ENCODE measurements around the gene KCNS1.
"Not testable (repeated sequence)": the region's sequence is repeated elsewhere in the genome, so short reads cannot be mapped to it uniquely, and the experiment has no call there.

The KCNS1 gene, protein sequence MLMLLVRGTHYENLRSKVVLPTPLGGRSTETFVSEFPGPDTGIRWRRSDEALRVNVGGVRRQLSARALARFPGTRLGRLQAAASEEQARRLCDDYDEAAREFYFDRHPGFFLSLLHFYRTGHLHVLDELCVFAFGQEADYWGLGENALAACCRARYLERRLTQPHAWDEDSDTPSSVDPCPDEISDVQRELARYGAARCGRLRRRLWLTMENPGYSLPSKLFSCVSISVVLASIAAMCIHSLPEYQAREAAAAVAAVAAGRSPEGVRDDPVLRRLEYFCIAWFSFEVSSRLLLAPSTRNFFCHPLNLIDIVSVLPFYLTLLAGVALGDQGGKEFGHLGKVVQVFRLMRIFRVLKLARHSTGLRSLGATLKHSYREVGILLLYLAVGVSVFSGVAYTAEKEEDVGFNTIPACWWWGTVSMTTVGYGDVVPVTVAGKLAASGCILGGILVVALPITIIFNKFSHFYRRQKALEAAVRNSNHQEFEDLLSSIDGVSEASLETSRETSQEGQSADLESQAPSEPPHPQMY

GRCh38 chr20:45100563-45101245 is at the start of gene KCNS1:
Gene KCNS1, minus strand, starts transcription at chr20:45101127. Its CDS starts 1,891 bp downstream, at chr20:45099236.
- no peak for DNase-seq

GRCh38 chr20:45149062-45149461 is 48.1 kb upstream of the KCNS1 start:
- DNase-seq, result no peak

GRCh38 chr20:45140836-45141235 is 39.9 kb upstream of the KCNS1 start:
- no peak for DNase-seq

DNA sequence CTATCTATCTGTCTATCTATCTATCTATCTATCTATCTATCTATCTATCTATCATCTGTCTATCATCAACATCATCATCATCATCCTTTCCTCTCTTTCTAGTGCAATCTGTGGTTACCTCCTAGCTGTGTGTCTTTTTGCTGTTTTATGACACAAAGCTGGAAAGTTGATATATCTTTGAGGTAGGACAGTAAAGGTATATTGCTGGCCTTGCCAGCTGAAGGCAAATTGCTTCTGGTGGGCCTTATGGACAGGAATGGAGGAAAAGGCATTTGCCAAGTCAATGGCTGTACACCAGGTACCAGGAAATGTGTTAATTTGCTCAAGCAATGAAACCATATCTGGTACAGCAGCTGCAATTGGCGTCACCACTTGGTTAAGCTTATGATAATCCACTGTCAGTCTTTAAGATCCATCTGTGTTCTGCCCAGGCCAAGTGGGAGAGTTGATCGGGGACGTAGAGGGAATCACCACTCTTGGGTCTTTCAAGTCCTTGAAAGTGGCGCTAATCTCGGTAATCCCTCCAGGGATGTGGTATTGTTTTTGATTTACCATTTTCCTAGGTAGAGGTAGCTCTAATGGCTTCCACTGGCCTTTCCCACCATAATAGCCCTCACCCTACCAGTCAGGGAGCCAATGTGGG is 38.9 kb upstream of the KCNS1 start:
- not testable (repeated sequence) for DNase-seq

GRCh38 chr20:45138561-45139300 is 37.8 kb upstream of the KCNS1 start:
- no peak for DNase-seq

DNA sequence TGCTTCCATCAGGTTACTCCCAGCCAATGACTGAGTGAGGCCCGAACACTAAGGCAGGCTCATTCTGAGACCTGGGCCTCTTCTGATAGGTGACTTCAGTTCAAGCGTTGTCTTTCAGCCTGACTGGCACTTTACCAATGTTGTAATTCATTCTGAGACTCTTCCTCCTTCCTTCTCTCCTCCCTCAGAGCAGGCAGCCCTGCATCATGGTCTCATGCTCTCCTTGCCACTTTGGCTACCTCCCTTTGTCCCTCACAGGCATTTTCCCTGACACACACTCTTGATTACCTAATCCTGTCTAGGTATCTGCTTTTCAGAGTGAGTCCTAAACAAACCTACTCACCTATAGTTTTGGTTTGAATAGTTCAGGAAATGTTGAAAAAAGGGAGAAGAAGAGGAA is 36.0 kb upstream of the KCNS1 start:
- no peak for DNase-seq

- no peak for DNase-seq
Observed at GRCh38 chr20:45128099-45128498, 27.2 kb upstream of the KCNS1 start.

DNA sequence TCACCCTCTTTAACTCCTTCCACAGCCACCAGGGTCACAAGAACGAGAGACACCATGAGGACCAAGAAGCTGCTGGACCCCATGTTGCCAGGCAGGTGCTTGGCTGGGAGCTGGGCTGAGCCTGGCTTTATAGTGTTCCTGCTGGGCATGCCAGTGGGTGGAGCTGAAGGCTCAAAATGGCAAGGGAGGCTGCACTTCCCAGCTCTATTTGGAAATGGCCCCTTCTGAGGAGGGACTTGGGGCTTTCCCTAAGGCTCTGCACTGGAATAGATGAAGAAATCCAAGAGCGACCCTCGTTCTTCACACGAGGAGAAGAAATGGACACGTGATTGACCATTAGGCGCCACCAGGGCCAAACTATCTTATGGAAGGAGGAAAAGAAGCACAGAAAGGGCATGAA is 23.4 kb upstream of the KCNS1 start, which contains the start of gene WFDC12:
Gene WFDC12 (minus strand): TSS at position 101 of the 400 bp plus-strand sequence. CDS start 18 bp downstream, at position 83.
- DNase-seq, result no peak

- no peak for DNase-seq
Observed at GRCh38 chr20:45121388-45121787, 20.5 kb upstream of the KCNS1 start.

GRCh38 chr20:45119556-45120266 is 18.8 kb upstream of the KCNS1 start:
- no peak for DNase-seq

DNA sequence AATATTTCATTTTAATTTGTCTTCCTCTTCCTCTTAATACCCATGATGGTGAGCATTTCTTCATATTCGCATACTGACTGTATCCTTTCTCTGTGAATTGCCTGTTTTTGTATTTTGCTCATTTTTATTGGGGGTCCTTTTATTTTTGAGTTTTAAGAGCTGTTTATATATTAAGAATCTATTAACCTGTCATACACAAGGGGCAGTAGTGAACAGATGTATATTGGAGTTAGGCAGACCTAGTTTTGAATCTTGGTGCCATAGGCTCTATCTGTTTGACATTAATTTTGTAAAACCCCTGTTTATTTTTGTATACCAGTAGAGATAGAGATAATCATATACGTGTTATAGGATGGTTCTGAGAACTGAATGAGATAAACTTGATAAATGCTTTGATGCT is 17.1 kb upstream of the KCNS1 start:
- DNase-seq, result no peak

- no peak for DNase-seq
Observed at GRCh38 chr20:45117581-45117980, 16.7 kb upstream of the KCNS1 start.

DNA sequence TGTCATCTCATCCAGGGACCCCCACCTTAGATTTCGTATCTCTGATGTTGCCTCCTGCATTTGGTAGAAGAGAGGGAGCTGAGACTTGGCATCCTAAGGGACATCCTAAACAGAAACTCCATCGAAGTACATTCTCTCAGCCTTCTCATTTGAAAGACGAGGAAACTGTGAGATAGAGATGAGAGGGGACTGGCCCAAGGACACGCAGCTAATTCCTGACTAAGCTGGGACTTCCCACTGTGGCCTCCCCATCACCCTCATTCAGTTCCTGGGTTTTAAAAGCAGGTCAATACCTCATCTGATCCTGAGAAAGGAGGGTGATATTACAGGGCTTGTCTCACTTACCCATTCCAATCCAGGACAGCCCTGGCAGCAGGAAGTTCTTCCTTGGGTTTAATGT is 14.9 kb upstream of the KCNS1 start:
- no peak for DNase-seq

DNA sequence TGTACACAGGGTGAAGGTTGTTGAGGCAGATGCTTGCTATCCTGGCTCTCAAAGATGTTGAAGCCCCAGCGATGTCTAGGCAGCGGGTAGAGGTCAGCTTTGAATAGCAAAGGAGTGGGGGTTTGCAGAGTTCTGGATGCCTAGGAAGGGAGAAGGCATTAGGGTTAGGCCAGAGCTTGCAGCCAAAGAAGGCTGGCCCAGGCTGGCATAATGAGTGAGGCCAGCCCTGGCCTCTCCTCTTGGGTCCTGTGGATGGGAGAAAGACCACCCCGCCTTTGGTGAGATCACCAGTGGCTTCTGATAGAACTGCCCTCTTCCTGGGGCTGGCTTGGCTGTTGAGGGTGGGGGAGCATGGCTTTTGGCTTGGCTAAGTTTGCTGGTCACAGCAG is 14.5 kb upstream of the KCNS1 start:
- no peak for DNase-seq

DNA sequence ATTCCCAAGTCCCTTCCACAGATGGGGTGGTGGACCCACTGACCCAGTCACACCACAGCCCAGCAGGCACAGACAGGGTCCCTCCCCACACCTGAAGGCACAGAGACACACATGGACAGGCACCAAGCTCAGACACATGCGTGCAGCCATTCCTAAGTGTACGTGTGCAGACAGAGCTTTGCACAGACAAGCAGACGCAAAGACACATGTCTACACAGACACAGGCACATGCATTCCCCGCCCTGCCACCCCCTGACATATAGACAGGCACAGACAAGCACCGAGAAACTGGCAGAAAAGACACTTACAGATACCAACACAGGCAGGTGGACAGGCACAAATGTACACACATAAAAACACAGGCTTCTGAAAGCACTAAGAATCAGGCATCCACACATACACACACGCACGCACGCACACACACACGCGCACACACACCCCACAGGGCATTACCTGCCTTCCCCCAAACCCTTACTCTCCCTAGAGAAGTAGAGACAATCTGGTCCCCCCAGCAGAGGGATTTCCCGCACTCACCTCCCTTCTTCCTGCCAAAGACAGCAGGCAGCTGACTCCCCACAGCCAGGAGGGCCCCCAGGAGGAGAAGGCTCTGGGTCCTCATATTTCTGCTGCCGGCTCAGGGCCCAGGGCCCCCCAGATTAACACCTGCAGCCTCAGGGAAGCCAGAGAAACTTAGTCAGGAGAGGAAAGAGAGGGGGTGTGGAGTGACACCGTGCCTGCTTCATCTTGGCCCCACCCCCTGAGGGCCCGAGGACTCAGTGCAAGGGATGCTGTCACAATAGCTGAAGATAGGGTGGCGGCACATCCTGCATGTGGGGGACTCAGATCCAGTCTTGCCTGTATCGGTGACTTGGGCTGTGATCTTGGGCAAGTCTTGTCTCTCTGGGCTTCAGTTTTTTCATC is 13.8 kb upstream of the KCNS1 start, which contains the start of gene WFDC5:
Gene WFDC5 (minus strand): TSS at position 710 of the 921 bp plus-strand sequence. CDS start 91 bp downstream, at position 619.
- no peak for DNase-seq

GRCh38 chr20:45113865-45114264 is 12.9 kb upstream of the KCNS1 start:
- DNase-seq, result no peak

GRCh38 chr20:45112754-45113153 is 11.8 kb upstream of the KCNS1 start:
- no peak for DNase-seq

DNA sequence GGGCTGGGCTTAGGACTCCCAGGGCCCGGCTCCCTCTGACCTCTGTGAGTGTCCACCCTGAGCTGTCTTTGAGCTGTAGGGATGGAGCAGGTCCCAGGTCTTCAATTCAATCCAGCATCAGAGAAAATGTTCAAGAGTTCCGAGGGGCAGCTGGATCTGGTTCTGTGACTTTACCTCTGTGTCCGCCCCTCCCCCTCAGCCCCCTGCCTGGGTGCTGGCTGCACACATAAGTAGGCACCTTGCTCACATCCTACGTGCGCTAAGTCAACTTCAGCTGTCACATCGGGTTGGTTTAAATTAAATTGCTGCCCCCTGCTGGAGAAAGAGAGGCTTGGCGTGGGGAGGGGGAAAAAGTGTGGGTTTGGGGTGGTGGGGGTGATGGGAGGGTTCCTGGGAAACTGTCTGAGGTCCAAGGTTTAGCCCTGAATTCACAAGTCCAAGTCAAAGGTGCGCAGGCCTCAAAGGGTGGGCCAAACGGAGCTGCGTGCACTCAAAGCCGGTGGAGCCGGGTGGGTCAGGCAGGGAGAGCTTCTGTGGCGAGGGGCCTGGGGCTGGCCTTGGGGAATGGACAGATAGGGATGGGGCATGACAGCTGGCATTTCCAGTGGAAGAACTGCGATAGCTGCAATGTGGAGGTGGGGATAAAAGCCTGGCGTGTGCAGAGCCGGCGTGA is 11.0 kb upstream of the KCNS1 start:
- no peak for DNase-seq

DNA sequence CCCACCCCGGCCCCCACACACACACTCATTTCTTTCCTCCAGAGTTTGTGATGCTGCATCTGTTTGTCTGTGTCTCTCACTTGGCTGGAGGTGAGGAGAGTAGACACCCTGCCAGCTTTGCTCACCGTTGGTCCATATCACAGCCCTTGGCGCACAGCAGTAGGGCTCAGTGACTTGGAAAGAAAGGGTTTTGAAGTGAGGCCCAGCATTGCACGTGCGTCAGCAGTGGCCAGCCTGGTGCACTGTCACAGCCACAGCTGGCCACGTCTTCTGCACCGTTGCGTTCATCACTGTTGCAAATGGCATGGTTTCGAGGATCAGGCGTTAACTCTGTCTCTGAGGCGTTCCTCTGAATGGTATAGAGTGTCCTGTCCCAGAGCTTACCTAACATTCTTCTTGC is 10.4 kb upstream of the KCNS1 start:
- DNase-seq, result no peak

- no peak for DNase-seq
Observed at GRCh38 chr20:45110301-45110700, 9.4 kb upstream of the KCNS1 start.
